Measurements from ENCODE around the gene PILRA.
"Not testable (repeated sequence)": the region's sequence is repeated elsewhere in the genome, so short reads cannot be mapped to it uniquely, and the experiment has no call there.

PILRA gene

GRCh38 chr7:100358027-100358856, 15.0 kb upstream of the PILRA start, which contains the start of gene PILRB:
Gene PILRB (plus strand): TSS chr7:100358117. CDS start chr7:100358303, 186 bp downstream.
- no peak for DNase-seq

GRCh38 chr7:100358857-100359212, 14.5 kb upstream of the PILRA start:
- no peak for DNase-seq

- DNase-seq, result no peak
These were observed 13.0 kb upstream of the PILRA start for GRCh38 chr7:100360135-100360854.

- DNase-seq, result no peak
These were observed 10.2 kb upstream of the PILRA start for GRCh38 chr7:100363098-100363497.

GRCh38 chr7:100363797-100364196, 9.5 kb upstream of the PILRA start:
- DNase-seq, result not testable (repeated sequence)

- DNase-seq, result no peak
These were observed 8.8 kb upstream of the PILRA start for GRCh38 chr7:100364480-100364879.

GRCh38 chr7:100365998-100366367, 7.3 kb upstream of the PILRA start:
- DNase-seq, result not testable (repeated sequence)

GRCh38 chr7:100366411-100367250, 6.7 kb upstream of the PILRA start:
- DNase-seq, result no peak

GRCh38 chr7:100367251-100367620, 6.1 kb upstream of the PILRA start:
- DNase-seq, result no peak

- DNase-seq, result no peak
These were observed 5.3 kb upstream of the PILRA start for GRCh38 chr7:100367676-100368613.

GRCh38 chr7:100369105-100369504, 4.2 kb upstream of the PILRA start:
- DNase-seq, result peak; percentile 47 to 88

GRCh38 chr7:100370303-100370702, 3.0 kb upstream of the PILRA start:
- DNase-seq, result no peak

GRCh38 chr7:100370746-100371145, 2.5 kb upstream of the PILRA start:
- no peak for DNase-seq

- DNase-seq, result no peak
These were observed 1.6 kb upstream of the PILRA start for GRCh38 chr7:100371561-100372171.

- peak; percentile 57 to 61 for DNase-seq
These were observed 1.0 kb upstream of the PILRA start for GRCh38 chr7:100372256-100372655.

- DNase-seq, result peak in 1 of 2 donors; percentile 57
These were observed 593 bp upstream of the PILRA start for GRCh38 chr7:100372694-100373093.

GRCh38 chr7:100373870-100374598, 747 bp downstream of the PILRA start:
- DNase-seq, result not testable (repeated sequence)

- no peak for DNase-seq
These were observed 1.3 kb downstream of the PILRA start for GRCh38 chr7:100374601-100375000.

GRCh38 chr7:100376066-100376465, 2.8 kb downstream of the PILRA start:
- no peak for DNase-seq

GRCh38 chr7:100378114-100378755, 4.9 kb downstream of the PILRA start:
- DNase-seq, result no peak

Data from bone marrow (tissue), 2 donors.